K562 (cell line): ENCODE results near the gene PLCB4. TPM values are rescaled to one million over a fixed set of nuclear protein-coding genes. Genes with fewer than 3 reads are reported as not detected.
A peak's percentile ranks its signal among the peaks of the same experiment; 100 is the strongest.

Experiments used
- ARNT ChIP-seq, 2 experiments: fragments of 450-650 bp; IDR thresholded peaks; 2 replicates each; pipeline ENCODE4 v1.6.1; 2016; ENCODE audit warnings: mild to moderate bottlenecking in 1 of 2
- CC2D1A ChIP-seq: fragments of 450-650 bp; IDR thresholded peaks from 2 replicates; pipeline ENCODE4 v1.6.1; 2017; ENCODE audit warnings: mild to moderate bottlenecking
- GABPB1 ChIP-seq: sonication (generic); formaldehyde crosslinking; IDR thresholded peaks from 2 replicates; pipeline ENCODE4 v1.8.0; 2022; ENCODE audit warnings: mild to moderate bottlenecking, missing genetic modification reagents
- HDAC2 ChIP-seq: fragments of 450-650 bp; IDR thresholded peaks from 2 replicates; pipeline ENCODE4 v1.6.1; 2016; ENCODE audit warnings: mild to moderate bottlenecking
- KDM5B ChIP-seq: fragments of 200-600 bp; sonication (generic); IDR thresholded peaks from 2 replicates; pipeline ENCODE4 v1.6.1; 2012; ENCODE audit warnings: low read depth, mild to moderate bottlenecking, moderate library complexity, low read length, control low read depth, inconsistent platforms; ENCODE audit not compliant: insufficient replicate concordance
- MEF2D ChIP-seq: conservative IDR thresholded peaks from 2 replicates; pipeline ENCODE4 v1.6.1; 2016; ENCODE audit warnings: low read depth, missing genetic modification characterization, missing compliant biosample characterization
- NR2C1 ChIP-seq, 2 experiments: fragments of 450-650 bp; IDR thresholded peaks; 2 replicates each; pipeline ENCODE4 v1.6.1; 2017; ENCODE audit warnings: mild to moderate bottlenecking in 2 of 2, antibody characterized with exemption in 1 of 2, inconsistent platforms in 1 of 2, missing compliant biosample characterization in 1 of 2, missing genetic modification characterization in 1 of 2
- PHF21A ChIP-seq: fragments of 450-650 bp; IDR thresholded peaks from 2 replicates; pipeline ENCODE4 v1.6.1; 2017; ENCODE audit warnings: low read depth, borderline replicate concordance
- POLR2AphosphoS5 ChIP-seq: IDR thresholded peaks from 2 replicates; pipeline ENCODE4 v1.6.1; 2011; ENCODE audit warnings: mild to moderate bottlenecking, low read depth, low read length, moderate library complexity; ENCODE audit not compliant: control insufficient read depth, insufficient read depth
- POLR3A ChIP-seq: IDR thresholded peaks from 2 replicates; pipeline ENCODE4 v1.6.1; 2011; ENCODE audit warnings: borderline replicate concordance, mild to moderate bottlenecking, moderate library complexity; ENCODE audit not compliant: insufficient read length, insufficient read depth; ENCODE audit errors: extremely low read depth
- RNF2 ChIP-seq: sonication (generic); IDR thresholded peaks from 2 replicates; pipeline ENCODE4 v1.6.1; 2016
- TEAD4 ChIP-seq, 2 experiments: sonication (generic) in 1 of 2; formaldehyde crosslinking in 1 of 2; IDR thresholded peaks; 2 replicates each; pipeline versions ENCODE4 v1.6.1 to v1.8.0; 2012 to 2022; ENCODE audit warnings: borderline replicate concordance in 1 of 2, inconsistent platforms in 1 of 2, low read length in 1 of 2, mild to moderate bottlenecking in 1 of 2, missing genetic modification reagents in 1 of 2
- TGIF2 ChIP-seq: sonication (generic); formaldehyde crosslinking; IDR thresholded peaks from 2 replicates; pipeline ENCODE4 v1.8.1; 2022; ENCODE audit warnings: mild to moderate bottlenecking, missing genetic modification reagents, moderate library complexity
- TRIM24 ChIP-seq, 2 experiments: fragments of 450-650 bp; IDR thresholded peaks; 2 replicates each; pipeline ENCODE4 v1.6.1; 2016
- ZKSCAN3 ChIP-seq: fragments of 250-450 bp; sonication (Bioruptor Pico); IDR thresholded peaks from 2 replicates; pipeline ENCODE4 v1.4.0; 2020
- ZNF57 ChIP-seq: fragments of 450-650 bp; formaldehyde crosslinking; IDR thresholded peaks from 2 replicates; pipeline ENCODE4 v1.4.0; 2020; ENCODE audit warnings: mild to moderate bottlenecking, moderate library complexity
- ZNF589 ChIP-seq: fragments of 200-800 bp; sonication (Bioruptor generic); IDR thresholded peaks from 2 replicates; pipeline ENCODE4 v1.6.1; 2016; ENCODE audit warnings: low read depth, missing genetic modification characterization, missing compliant biosample characterization
- ZNF644 ChIP-seq: fragments of 200-800 bp; sonication (Bioruptor generic); IDR thresholded peaks from 2 replicates; pipeline ENCODE4 v1.6.1; 2016; ENCODE audit warnings: low read depth, missing genetic modification characterization, missing compliant biosample characterization
- polyA plus RNA-seq, 8 experiments: library from polyadenylated mRNA; depleted of rRNA in 4 of 8; stranded (reverse) in 5 of 8; unstranded in 3 of 8; fragments of >200 nt; fragmentation: Nextera tagmentation in 2 of 8; fragmentation: Illumina TruSeq in 1 of 8; extraction: Ambion mirVana in 2 of 8; extraction: Trizol in 1 of 8; gene quantifications; 2 replicates each; pipeline versions ENCODE4 v1.2.1 to v1.2.3, GENCODE V29; 2011 to 2014; ENCODE audit warnings: inconsistent platforms in 1 of 8, missing spikeins in 1 of 8
- total RNA-seq, 7 experiments: library from RNA; depleted of rRNA in 6 of 7; stranded (reverse); fragments of >200 nt in 6 of 7; fragmentation: Illumina TruSeq in 2 of 7; extraction: Trizol in 2 of 7; gene quantifications; 2 replicates each; pipeline versions ENCODE4 v1.2.1 to v1.2.3, GENCODE V29; 2011 to 2021; ENCODE audit warnings: low replicate concordance in 1 of 7
- TF ChIP-seq, protein P1 (sequence below): IDR thresholded peaks from 3 replicates; pipeline ENCODE4 v1.6.1; 2011; ENCODE audit warnings: borderline replicate concordance, mild to moderate bottlenecking, moderate library complexity; ENCODE audit not compliant: insufficient read length; ENCODE audit errors: extremely low read depth
- TF ChIP-seq, protein P2 (sequence below): sonication (generic); formaldehyde crosslinking; IDR thresholded peaks from 2 replicates; pipeline ENCODE4 v1.8.1; 2023; ENCODE audit warnings: mild to moderate bottlenecking, missing genetic modification reagents
- TF ChIP-seq, protein P3 (sequence below): fragments of 450-650 bp; formaldehyde crosslinking; conservative IDR thresholded peaks from 2 replicates; pipeline ENCODE4 v1.4.0; 2022; ENCODE audit warnings: mild to moderate bottlenecking, missing genetic modification characterization

PLCB4 gene
- total and polyA plus RNA-seq, 9 of the 15 experiments (the other 6 are each of a cell fraction or from before 2014, with no cell fraction given), result 0.20 to 2.9 (median 0.52) TPM

DNA sequence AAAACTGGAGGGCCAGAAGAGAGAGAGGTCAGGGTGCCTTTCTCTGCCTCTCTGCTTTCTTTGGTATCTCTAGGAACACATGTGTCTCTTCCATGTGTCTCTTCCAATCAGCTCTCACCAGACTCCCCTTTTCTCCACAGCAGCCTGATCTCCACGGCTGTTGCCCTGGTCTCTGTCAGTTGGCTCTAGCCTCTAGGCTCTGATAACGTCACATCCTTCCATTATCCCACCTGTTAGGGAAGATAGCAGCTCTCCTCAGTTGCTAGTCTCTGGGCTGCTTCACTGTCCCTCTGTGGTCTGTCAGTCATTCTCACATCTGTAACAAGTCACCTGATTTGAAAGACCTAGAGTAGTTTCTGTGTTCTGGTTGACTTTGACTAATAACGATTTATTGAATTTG, 80.2 kb downstream of the PLCB4 start (continued):
- TF ChIP-seq, protein P1, sequence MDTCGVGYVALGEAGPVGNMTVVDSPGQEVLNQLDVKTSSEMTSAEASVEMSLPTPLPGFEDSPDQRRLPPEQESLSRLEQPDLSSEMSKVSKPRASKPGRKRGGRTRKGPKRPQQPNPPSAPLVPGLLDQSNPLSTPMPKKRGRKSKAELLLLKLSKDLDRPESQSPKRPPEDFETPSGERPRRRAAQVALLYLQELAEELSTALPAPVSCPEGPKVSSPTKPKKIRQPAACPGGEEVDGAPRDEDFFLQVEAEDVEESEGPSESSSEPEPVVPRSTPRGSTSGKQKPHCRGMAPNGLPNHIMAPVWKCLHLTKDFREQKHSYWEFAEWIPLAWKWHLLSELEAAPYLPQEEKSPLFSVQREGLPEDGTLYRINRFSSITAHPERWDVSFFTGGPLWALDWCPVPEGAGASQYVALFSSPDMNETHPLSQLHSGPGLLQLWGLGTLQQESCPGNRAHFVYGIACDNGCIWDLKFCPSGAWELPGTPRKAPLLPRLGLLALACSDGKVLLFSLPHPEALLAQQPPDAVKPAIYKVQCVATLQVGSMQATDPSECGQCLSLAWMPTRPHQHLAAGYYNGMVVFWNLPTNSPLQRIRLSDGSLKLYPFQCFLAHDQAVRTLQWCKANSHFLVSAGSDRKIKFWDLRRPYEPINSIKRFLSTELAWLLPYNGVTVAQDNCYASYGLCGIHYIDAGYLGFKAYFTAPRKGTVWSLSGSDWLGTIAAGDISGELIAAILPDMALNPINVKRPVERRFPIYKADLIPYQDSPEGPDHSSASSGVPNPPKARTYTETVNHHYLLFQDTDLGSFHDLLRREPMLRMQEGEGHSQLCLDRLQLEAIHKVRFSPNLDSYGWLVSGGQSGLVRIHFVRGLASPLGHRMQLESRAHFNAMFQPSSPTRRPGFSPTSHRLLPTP, result no peak
- TF ChIP-seq, protein P2, sequence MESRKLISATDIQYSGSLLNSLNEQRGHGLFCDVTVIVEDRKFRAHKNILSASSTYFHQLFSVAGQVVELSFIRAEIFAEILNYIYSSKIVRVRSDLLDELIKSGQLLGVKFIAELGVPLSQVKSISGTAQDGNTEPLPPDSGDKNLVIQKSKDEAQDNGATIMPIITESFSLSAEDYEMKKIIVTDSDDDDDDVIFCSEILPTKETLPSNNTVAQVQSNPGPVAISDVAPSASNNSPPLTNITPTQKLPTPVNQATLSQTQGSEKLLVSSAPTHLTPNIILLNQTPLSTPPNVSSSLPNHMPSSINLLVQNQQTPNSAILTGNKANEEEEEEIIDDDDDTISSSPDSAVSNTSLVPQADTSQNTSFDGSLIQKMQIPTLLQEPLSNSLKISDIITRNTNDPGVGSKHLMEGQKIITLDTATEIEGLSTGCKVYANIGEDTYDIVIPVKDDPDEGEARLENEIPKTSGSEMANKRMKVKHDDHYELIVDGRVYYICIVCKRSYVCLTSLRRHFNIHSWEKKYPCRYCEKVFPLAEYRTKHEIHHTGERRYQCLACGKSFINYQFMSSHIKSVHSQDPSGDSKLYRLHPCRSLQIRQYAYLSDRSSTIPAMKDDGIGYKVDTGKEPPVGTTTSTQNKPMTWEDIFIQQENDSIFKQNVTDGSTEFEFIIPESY, result no peak
- TF ChIP-seq ZKSCAN3 (CRISPR knock-in tag) (no peak), CC2D1A (peak; percentile 97; the same call in 1 of the 2 replicates), PHF21A (0 out of 2 replicates have a peak, but pooled peaks have one; percentile 21), NR2C1 (IDR thresholded peaks at IDR 0.05) (peak; percentile 47), NR2C1 (tag; IDR thresholded peaks at IDR 0.05) (no peak), ZNF644 (tag) (0 out of 2 replicates have a peak, but pooled peaks have one; percentile 40), HDAC2 (0 out of 2 replicates have a peak, but pooled peaks have one; percentile 37), TEAD4 (IDR thresholded peaks at IDR 0.05; ENCODE audit: low read length) (peak; percentile 98), TEAD4 (CRISPR knock-in tag; IDR thresholded peaks at IDR 0.05; ENCODE audit: borderline replicate concordance) (no peak), MEF2D (tag) (0 out of 2 replicates have a peak, but pooled peaks have one; percentile 17), POLR2AphosphoS5 (peak; percentile 93), KDM5B (no peak), ZNF57 (CRISPR knock-in tag) (no peak), TGIF2 (CRISPR knock-in tag) (no peak), RNF2 (peak; percentile 48; the same call in 1 of the 2 replicates), ZNF589 (CRISPR knock-in tag) (peak; percentile 47; the same call in 1 of the 2 replicates), ARNT (IDR thresholded peaks at IDR 0.05) (peak in 1 of 2 experiments; percentile 87; a peak in 1 of 4 replicates), GABPB1 (CRISPR knock-in tag) (no peak), POLR3A (no peak), TRIM24 (IDR thresholded peaks at IDR 0.05) (peak; percentile 96)
- TF ChIP-seq, protein P3, sequence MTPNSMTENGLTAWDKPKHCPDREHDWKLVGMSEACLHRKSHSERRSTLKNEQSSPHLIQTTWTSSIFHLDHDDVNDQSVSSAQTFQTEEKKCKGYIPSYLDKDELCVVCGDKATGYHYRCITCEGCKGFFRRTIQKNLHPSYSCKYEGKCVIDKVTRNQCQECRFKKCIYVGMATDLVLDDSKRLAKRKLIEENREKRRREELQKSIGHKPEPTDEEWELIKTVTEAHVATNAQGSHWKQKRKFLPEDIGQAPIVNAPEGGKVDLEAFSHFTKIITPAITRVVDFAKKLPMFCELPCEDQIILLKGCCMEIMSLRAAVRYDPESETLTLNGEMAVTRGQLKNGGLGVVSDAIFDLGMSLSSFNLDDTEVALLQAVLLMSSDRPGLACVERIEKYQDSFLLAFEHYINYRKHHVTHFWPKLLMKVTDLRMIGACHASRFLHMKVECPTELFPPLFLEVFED (CRISPR knock-in tag), result no peak
